Hepatic stellate cell (primary cell): Measurements from ENCODE around the gene BCL7A.
"Not testable (repeated sequence)": the region's sequence is repeated elsewhere in the genome, so short reads cannot be mapped to it uniquely, and the experiment has no call there.

Source experiments
- DNase-seq: peaks from one replicate; pipeline ENCODE4 v3.0.0; 2011; ENCODE audit warnings: low spot score

Gene BCL7A

GRCh38 chr12:122056406-122056805 is 34.7 kb downstream of the BCL7A start:
- DNase-seq = not testable (repeated sequence)

GRCh38 chr12:122057007-122057735 is 35.5 kb downstream of the BCL7A start:
- DNase-seq = no peak

GRCh38 chr12:122057769-122058168 is 36.1 kb downstream of the BCL7A start:
- no peak for DNase-seq

- DNase-seq = no peak
These were observed 37.0 kb downstream of the BCL7A start for GRCh38 chr12:122058549-122059149.

- no peak for DNase-seq
These were observed 37.7 kb downstream of the BCL7A start for GRCh38 chr12:122059203-122059960.

- DNase-seq = no peak
These were observed 38.4 kb downstream of the BCL7A start for GRCh38 chr12:122060081-122060501.

- DNase-seq = no peak
These were observed 39.6 kb downstream of the BCL7A start for GRCh38 chr12:122061253-122061652.

- DNase-seq = peak; percentile 80
These were observed 41.4 kb downstream of the BCL7A start for GRCh38 chr12:122062832-122063693.

GRCh38 chr12:122063694-122064024 is 42.0 kb downstream of the BCL7A start:
- no peak for DNase-seq

GRCh38 chr12:122064025-122064777 is 42.5 kb downstream of the BCL7A start:
- peak; percentile 96 for DNase-seq

GRCh38 chr12:122064780-122065588 is 43.3 kb downstream of the BCL7A start:
- DNase-seq = peak; percentile 79

GRCh38 chr12:122067548-122067947 is 45.9 kb downstream of the BCL7A start:
- no peak for DNase-seq

GRCh38 chr12:122067966-122068365 is 46.3 kb downstream of the BCL7A start:
- DNase-seq = peak; percentile 75

GRCh38 chr12:122072031-122072970 is 50.6 kb downstream of the BCL7A start:
- DNase-seq = peak; percentile 81

- DNase-seq = no peak
These were observed 52.1 kb downstream of the BCL7A start for GRCh38 chr12:122073815-122074214.

GRCh38 chr12:122076743-122077495 is 55.2 kb downstream of the BCL7A start:
- DNase-seq = no peak

GRCh38 chr12:122078141-122079032 is 56.7 kb downstream of the BCL7A start, which contains the start of gene MLXIP:
TSS of gene MLXIP (plus strand) at chr12:122078756. CDS start at chr12:122078854, 98 bp downstream.
- peak; percentile 95 for DNase-seq
